IMR-90 (cell line): ENCODE measurements around the gene INO80B. TPM values are rescaled to one million over a fixed set of nuclear protein-coding genes. Genes with fewer than 3 reads are reported as not detected.
A peak's percentile ranks its signal among the peaks of the same experiment; 100 is the strongest.

Source experiments
- ATAC-seq: fragments of 200-7000 bp; cut with Tn5 transposase; 2 replicates; pipeline ENCODE4 v1.9.1; 2020; ENCODE audit warnings: low read depth, mild to moderate bottlenecking, moderate library complexity
- BruUV-seq: library from RNA; stranded (reverse); fragments of 400-500 nt; replicated peaks from 2 replicates; lab custom pipeline; 2021; lab: Mats Ljungman, UMichigan
- CTCF ChIA-PET: fragments of 300-600 bp; formaldehyde crosslinking; extraction: SDS; loops from one replicate; lab custom pipeline; 2021; ENCODE audit warnings: antibody characterized with exemption; lab: Yijun Ruan, JAX
- POLR2A ChIA-PET: fragments of 300-600 bp; sonication (Branson Sonifier 250); formaldehyde crosslinking; loops from one replicate; lab custom pipeline; 2022; ENCODE audit warnings: antibody characterized with exemption; ENCODE audit not compliant: unreplicated experiment; lab: Charles Lee
- DNase-seq: peaks from one replicate; pipeline ENCODE4 v3.0.0; 2013
- H2AFZ ChIP-seq: replicated peaks from 2 replicates; pipeline ENCODE3; 2013; ENCODE audit warnings: low read length, mild to moderate bottlenecking; ENCODE audit not compliant: poor library complexity
- H2AK5ac ChIP-seq: 2 replicates; pipeline ENCODE4 v1.6.1; 2013; ENCODE audit warnings: low read depth, low read length, inconsistent platforms
- H2AK9ac ChIP-seq: replicated peaks from 2 replicates; pipeline ENCODE3; 2013; ENCODE audit warnings: mild to moderate bottlenecking, low read depth, low read length, moderate library complexity; ENCODE audit not compliant: poor library complexity
- H2BK120ac ChIP-seq: 2 replicates; pipeline ENCODE4 v1.6.1; 2013; ENCODE audit warnings: low read depth, low read length, inconsistent platforms
- H2BK15ac ChIP-seq: 3 replicates; pipeline ENCODE4 v1.6.1; 2013; ENCODE audit warnings: low read depth, low read length, inconsistent platforms
- H2BK20ac ChIP-seq: 2 replicates; pipeline ENCODE4 v1.6.1; 2013; ENCODE audit warnings: low read depth, mild to moderate bottlenecking, inconsistent platforms, low read length, moderate library complexity
- H2BK5ac ChIP-seq: 2 replicates; pipeline ENCODE4 v1.6.1; 2013; ENCODE audit warnings: mild to moderate bottlenecking, low read depth, low read length, inconsistent platforms; ENCODE audit not compliant: poor library complexity, severe bottlenecking
- H3K14ac ChIP-seq: replicated peaks from 2 replicates; pipeline ENCODE4 v1.6.1; 2013; ENCODE audit warnings: low read depth, low read length, inconsistent platforms
- H3K18ac ChIP-seq: 2 replicates; pipeline ENCODE4 v1.6.1; 2013; ENCODE audit warnings: low read depth, low read length, control low read depth
- H3K23ac ChIP-seq: 2 replicates; pipeline ENCODE4 v1.6.1; 2013; ENCODE audit warnings: low read depth, low read length, inconsistent platforms
- H3K27ac ChIP-seq: 2 replicates; pipeline ENCODE4 v1.5.1; 2013; ENCODE audit warnings: mild to moderate bottlenecking, control low read depth, low read length; ENCODE audit not compliant: insufficient read depth
- H3K27me3 ChIP-seq: 2 replicates; pipeline ENCODE4 v1.6.1; 2013; ENCODE audit warnings: low read length; ENCODE audit not compliant: control insufficient read depth, insufficient read depth
- H3K36me3 ChIP-seq: 2 replicates; pipeline ENCODE4 v1.6.1; 2013; ENCODE audit warnings: low read length, mixed read lengths; ENCODE audit not compliant: control insufficient read depth, insufficient read depth
- H3K4ac ChIP-seq: 2 replicates; pipeline ENCODE4 v1.6.1; 2013; ENCODE audit warnings: low read depth, low read length, inconsistent platforms
- H3K4me1 ChIP-seq: 2 replicates; pipeline ENCODE4 v1.6.1; 2013; ENCODE audit warnings: low read length, mixed read lengths; ENCODE audit not compliant: control insufficient read depth, insufficient read depth
- H3K4me2 ChIP-seq: 2 replicates; pipeline ENCODE4 v1.6.1; 2013; ENCODE audit warnings: low read depth, mild to moderate bottlenecking, control low read depth, low read length, moderate library complexity
- H3K4me3 ChIP-seq: 2 replicates; pipeline ENCODE4 v1.5.1; 2013; ENCODE audit warnings: low read depth, mild to moderate bottlenecking, control low read depth, low read length, moderate library complexity; ENCODE audit not compliant: insufficient read depth
- H3K56ac ChIP-seq: 2 replicates; pipeline ENCODE4 v1.6.1; 2013; ENCODE audit warnings: low read length, inconsistent platforms; ENCODE audit not compliant: insufficient read depth; ENCODE audit errors: extremely low read depth
- H3K79me1 ChIP-seq, 2 experiments: 2 replicates each; pipeline ENCODE4 v1.6.1; 2013; ENCODE audit warnings: low read length in 2 of 2, inconsistent platforms in 1 of 2, low read depth in 1 of 2
- H3K9ac ChIP-seq: 2 replicates; pipeline ENCODE4 v1.6.1; 2013; ENCODE audit warnings: low read depth, low read length, control low read depth
- H3K9me1 ChIP-seq: 2 replicates; pipeline ENCODE4 v1.6.1; 2013; ENCODE audit warnings: low read length, inconsistent platforms; ENCODE audit not compliant: insufficient read depth
- H3K9me3 ChIP-seq: 2 replicates; pipeline ENCODE4 v1.6.1; 2013; ENCODE audit warnings: low read length; ENCODE audit not compliant: control insufficient read depth, insufficient read depth
- H4K20me1 ChIP-seq: 2 replicates; pipeline ENCODE4 v1.6.1; 2013; ENCODE audit warnings: low read length, inconsistent platforms; ENCODE audit not compliant: insufficient read depth
- H4K5ac ChIP-seq: 2 replicates; pipeline ENCODE4 v1.6.1; 2013; ENCODE audit warnings: mild to moderate bottlenecking, low read depth, low read length, control low read depth
- H4K8ac ChIP-seq, 2 experiments: 2 replicates each; pipeline ENCODE4 v1.6.1; 2013; ENCODE audit warnings: low read depth in 2 of 2, low read length in 2 of 2, control low read depth in 1 of 2, inconsistent platforms in 1 of 2
- H4K91ac ChIP-seq: 2 replicates; pipeline ENCODE4 v1.6.1; 2013; ENCODE audit warnings: low read depth, low read length, inconsistent platforms; ENCODE audit not compliant: insufficient read depth
- CEBPB ChIP-seq: IDR thresholded peaks from 2 replicates; pipeline ENCODE4 v1.6.1; 2012; ENCODE audit warnings: low read depth, low read length, improper control_type of control experiment
- MAFK ChIP-seq: IDR thresholded peaks from 2 replicates; pipeline ENCODE4 v1.6.1; 2012; ENCODE audit warnings: low read depth, low read length, improper control_type of control experiment
- MXI1 ChIP-seq: IDR thresholded peaks from 2 replicates; pipeline ENCODE4 v1.6.1; 2012; ENCODE audit warnings: low read depth, mild to moderate bottlenecking, low read length, moderate library complexity, borderline replicate concordance
- POLR2A ChIP-seq: IDR thresholded peaks from 2 replicates; pipeline ENCODE4 v1.6.1; 2012; ENCODE audit warnings: mild to moderate bottlenecking, low read depth, low read length
- RAD21 ChIP-seq: IDR thresholded peaks from 2 replicates; pipeline ENCODE4 v1.6.1; 2012; ENCODE audit warnings: low read length, improper control_type of control experiment
- RCOR1 ChIP-seq: IDR thresholded peaks from 2 replicates; pipeline ENCODE4 v1.6.1; 2012; ENCODE audit warnings: mild to moderate bottlenecking, low read length, improper control_type of control experiment; ENCODE audit not compliant: insufficient replicate concordance
- SMC3 ChIP-seq: fragments of 150-350 bp; IDR thresholded peaks from 2 replicates; pipeline ENCODE4 v1.6.1; 2016; ENCODE audit warnings: low read depth, mild to moderate bottlenecking, antibody characterized with exemption, low read length, moderate library complexity
- WGBS, 2 experiments: methylation state at CpG; one replicate each; pipeline versions ENCODE4 v1.1.5 to v1.1.7; 2013; ENCODE audit warnings: missing lambda C conversion rate in 2 of 2; ENCODE audit not compliant: insufficient read length in 1 of 2; ENCODE audit errors: extremely low coverage in 2 of 2; 5-methylcytosine and 5-hydroxymethylcytosine counted together
- dilution Hi-C: fragments of 300-500 bp; cut with HindIII; formaldehyde crosslinking; loops from one replicate; pipeline ENCODE4 v1.14.3; 2018; ENCODE audit warnings: low sequenced_read_pairs; ENCODE audit not compliant: unreplicated experiment
- in situ Hi-C: fragments of 300-500 bp; cut with MboI; formaldehyde crosslinking; loops from 3 replicates; pipeline ENCODE4 v1.14.3; 2019; ENCODE audit warnings: low sequenced_read_pairs, inconsistent platforms, mixed read lengths
- intact Hi-C: fragments of 100-400 bp; cut with micrococcal nuclease; formaldehyde crosslinking; loops from 2 replicates; pipeline ENCODE4 v1.10.0; 2022
- polyA plus RNA-seq, 3 experiments: library from polyadenylated mRNA; depleted of rRNA; stranded (reverse); fragments of >200 nt; gene quantifications; 2 replicates each; pipeline ENCODE4 v1.2.3, GENCODE V29; 2012; ENCODE audit warnings: low replicate concordance in 1 of 3
- total RNA-seq: library from RNA; depleted of rRNA; stranded (reverse); fragments of >200 nt; gene quantifications from 2 replicates; pipeline ENCODE4 v1.2.3, GENCODE V29; 2012
- TF ChIP-seq, protein P1 (sequence below): fragments of 150-350 bp; IDR thresholded peaks from 2 replicates; pipeline ENCODE4 v1.6.1; 2016; ENCODE audit warnings: low read depth, mild to moderate bottlenecking, low read length, moderate library complexity, borderline replicate concordance
- TF ChIP-seq, protein P2 (sequence below): fragments of 150-350 bp; IDR thresholded peaks from 2 replicates; pipeline ENCODE4 v1.6.1; 2017; ENCODE audit warnings: mild to moderate bottlenecking, antibody characterized with exemption, low read length, low read depth

The INO80B gene
- total and polyA plus RNA-seq, 2 of the 4 experiments (the other 2 are of a cell fraction): 4.5 to 10.5 TPM

DNA sequence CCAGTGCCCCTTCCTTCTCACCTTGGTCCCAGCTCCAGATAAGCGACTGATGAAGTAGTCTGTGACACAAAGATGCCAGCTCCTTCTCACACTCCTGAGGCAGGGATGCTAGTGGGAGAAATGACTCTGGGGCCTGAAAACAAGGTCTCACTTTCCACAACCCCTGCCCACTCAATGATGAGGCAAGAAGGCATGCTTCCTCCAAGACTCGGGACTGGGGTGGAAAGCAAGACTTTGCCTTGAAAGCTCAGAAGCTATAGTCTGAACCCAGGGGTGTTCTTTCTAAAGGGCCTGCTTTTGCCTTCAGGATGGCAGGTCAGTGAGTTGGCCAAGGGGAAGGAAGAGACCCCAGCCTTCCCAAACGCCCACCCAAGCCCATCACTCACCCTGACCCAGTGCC lies 26.5 kb downstream of the INO80B start:
- Histone ChIP-seq H2AK9ac (peak overlapping the region; percentile 99), H4K8ac (peak overlapping the region; percentile 79 to 88; a peak in 2 of 4 replicates), H2AK5ac (peak overlapping the region; percentile 66; the same call in 1 of the 2 replicates), H4K20me1 (peaks cover 3% of the 10 kb centered on the region; the same call in 1 of the 2 replicates), H4K5ac (peak overlapping the region; percentile 5; the same call in 1 of the 2 replicates), H3K9ac (peak overlapping the region; percentile 76), H3K27ac (peak overlapping the region; percentile 87), H2AFZ (peak overlapping the region; percentile 100), H2BK15ac (no peak overlapping the region), H3K18ac (no peak overlapping the region), H3K4me1 (peaks cover 11% of the 10 kb centered on the region), H3K27me3 (no peaks in the 10 kb centered on the region), H2BK20ac (no peak overlapping the region), H3K23ac (peak overlapping the region; percentile 35; the same call in 1 of the 2 replicates), H4K91ac (peak overlapping the region; percentile 79; the same call in 1 of the 2 replicates), H2BK5ac (peak overlapping the region; percentile 83), H3K56ac (no peak overlapping the region), H3K4ac (peak overlapping the region; percentile 50; the same call in 1 of the 2 replicates), H3K4me2 (peak overlapping the region; percentile 97), H3K9me1 (peaks cover 9% of the 10 kb centered on the region; the same call in 1 of the 2 replicates), H3K9me3 (no peaks in the 10 kb centered on the region), H3K36me3 (peaks cover 16% of the 10 kb centered on the region), H3K79me1 (peaks cover 19 to 70% of the 10 kb centered on the region in 2 experiments), H3K14ac (peak overlapping the region; percentile 69; the same call in 1 of the 2 replicates), H2BK120ac (no peak overlapping the region), H3K4me3 (peak overlapping the region; percentile 80)
- POLR2A ChIA-PET: interaction anchor here (0.6 to 1.0 kb wide), 2 partner anchors 9 to 29 kb away, joined by 5 to 7 read pairs; partner anchors contain the start of gene MRPL53
- ATAC-seq: no peak
- CTCF ChIA-PET: interaction anchor here (1.5 to 3.4 kb wide), 2 partner anchors 96 to 107 kb away, joined by 4 to 17 read pairs; no protein-coding TSS in a partner anchor
- dilution Hi-C loops: no loop called here
- in situ Hi-C loops: loop anchor here (5.0 to 25.0 kb wide), 2 partner anchors 96 to 381 kb away; no protein-coding TSS in a partner anchor
- intact Hi-C loops: no loop called here
- WGBS, 2 experiments: no CpG with 5 or more reads among the region's 3 CpGs
- DNase-seq: no peak
- no TSS peak for BruUV-seq
- TF ChIP-seq SMC3 (no peak), CEBPB (peak; percentile 61; the same call in 1 of the 2 replicates), RCOR1 (no peak), MXI1 (peak; percentile 47; the same call in 1 of the 2 replicates), POLR2A (no peak), MAFK (no peak), RAD21 (no peak)
- TF ChIP-seq, protein P1, sequence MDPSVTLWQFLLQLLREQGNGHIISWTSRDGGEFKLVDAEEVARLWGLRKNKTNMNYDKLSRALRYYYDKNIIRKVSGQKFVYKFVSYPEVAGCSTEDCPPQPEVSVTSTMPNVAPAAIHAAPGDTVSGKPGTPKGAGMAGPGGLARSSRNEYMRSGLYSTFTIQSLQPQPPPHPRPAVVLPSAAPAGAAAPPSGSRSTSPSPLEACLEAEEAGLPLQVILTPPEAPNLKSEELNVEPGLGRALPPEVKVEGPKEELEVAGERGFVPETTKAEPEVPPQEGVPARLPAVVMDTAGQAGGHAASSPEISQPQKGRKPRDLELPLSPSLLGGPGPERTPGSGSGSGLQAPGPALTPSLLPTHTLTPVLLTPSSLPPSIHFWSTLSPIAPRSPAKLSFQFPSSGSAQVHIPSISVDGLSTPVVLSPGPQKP: no peak
- TF ChIP-seq, protein P2, sequence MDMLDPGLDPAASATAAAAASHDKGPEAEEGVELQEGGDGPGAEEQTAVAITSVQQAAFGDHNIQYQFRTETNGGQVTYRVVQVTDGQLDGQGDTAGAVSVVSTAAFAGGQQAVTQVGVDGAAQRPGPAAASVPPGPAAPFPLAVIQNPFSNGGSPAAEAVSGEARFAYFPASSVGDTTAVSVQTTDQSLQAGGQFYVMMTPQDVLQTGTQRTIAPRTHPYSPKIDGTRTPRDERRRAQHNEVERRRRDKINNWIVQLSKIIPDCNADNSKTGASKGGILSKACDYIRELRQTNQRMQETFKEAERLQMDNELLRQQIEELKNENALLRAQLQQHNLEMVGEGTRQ: no peak
